Measurements from ENCODE around the gene GCH1.
A peak's percentile ranks its signal among the peaks of the same experiment; 100 is the strongest.
"Not testable (repeated sequence)": the region's sequence is repeated elsewhere in the genome, so short reads cannot be mapped to it uniquely, and the experiment has no call there.

Gene GCH1

GRCh38 chr14:54922598-54922997 lies 20.0 kb upstream of the GCH1 start:
- Mint-ChIP-seq H3K27ac (no peak overlapping the region), H3K4me1 (ENCODE audit: low read depth) (no peaks in the 10 kb centered on the region), H3K36me3 (peaks cover 3% of the 10 kb centered on the region)

GRCh38 chr14:54920052-54920451 lies 17.4 kb upstream of the GCH1 start:
- H3K36me3 Mint-ChIP-seq = peaks cover 3% of the 10 kb centered on the region
- H3K4me3 Mint-ChIP-seq = no peak overlapping the region
- H3K27ac Mint-ChIP-seq = no peak overlapping the region
- H3K9me3 Mint-ChIP-seq (ENCODE audit: low read depth) = no peaks in the 10 kb centered on the region
- H3K4me1 Mint-ChIP-seq (ENCODE audit: low read depth) = no peaks in the 10 kb centered on the region
- peaks cover 2% of the 10 kb centered on the region for H3K27me3 Mint-ChIP-seq

More at GRCh38 chr14:54922598-54922997, 20.0 kb upstream of the GCH1 start:
- no peaks in the 10 kb centered on the region for H3K9me3 Mint-ChIP-seq (ENCODE audit: low read depth)
- H3K27me3 Mint-ChIP-seq = peaks cover 5% of the 10 kb centered on the region
- no peak overlapping the region for H3K4me3 Mint-ChIP-seq

GRCh38 chr14:54919330-54919729 lies 16.7 kb upstream of the GCH1 start:
- no peaks in the 10 kb centered on the region for H3K4me1 Mint-ChIP-seq (ENCODE audit: low read depth)
- H3K27me3 Mint-ChIP-seq = no peaks in the 10 kb centered on the region
- H3K27ac Mint-ChIP-seq = no peak overlapping the region
- no peaks in the 10 kb centered on the region for H3K9me3 Mint-ChIP-seq (ENCODE audit: low read depth)
- H3K4me3 Mint-ChIP-seq = no peak overlapping the region
- H3K36me3 Mint-ChIP-seq = no peaks in the 10 kb centered on the region

- Mint-ChIP-seq H3K27ac (no peak overlapping the region), H3K9me3 (ENCODE audit: low read depth) (no peaks in the 10 kb centered on the region), H3K27me3 (no peaks in the 10 kb centered on the region)
These were observed 15.8 kb upstream of the GCH1 start for GRCh38 chr14:54918427-54918826.

GRCh38 chr14:54916101-54916500 lies 13.5 kb upstream of the GCH1 start:
- no peak overlapping the region for H3K4me3 Mint-ChIP-seq
- no peak overlapping the region for H3K27ac Mint-ChIP-seq
- H3K27me3 Mint-ChIP-seq = no peaks in the 10 kb centered on the region
- no peaks in the 10 kb centered on the region for H3K36me3 Mint-ChIP-seq
- no peaks in the 10 kb centered on the region for H3K4me1 Mint-ChIP-seq (ENCODE audit: low read depth)
- no peaks in the 10 kb centered on the region for H3K9me3 Mint-ChIP-seq (ENCODE audit: low read depth)

More at GRCh38 chr14:54918427-54918826, 15.8 kb upstream of the GCH1 start:
- Mint-ChIP-seq H3K4me3 (no peak overlapping the region), H3K4me1 (ENCODE audit: low read depth) (no peaks in the 10 kb centered on the region), H3K36me3 (no peaks in the 10 kb centered on the region)

- no peaks in the 10 kb centered on the region for H3K9me3 Mint-ChIP-seq (ENCODE audit: low read depth)
- H3K4me3 Mint-ChIP-seq = no peak overlapping the region
- peaks cover 12% of the 10 kb centered on the region for H3K4me1 Mint-ChIP-seq (ENCODE audit: low read depth)
- H3K36me3 Mint-ChIP-seq = peaks cover 2% of the 10 kb centered on the region
- no peaks in the 10 kb centered on the region for H3K27me3 Mint-ChIP-seq
- no peak overlapping the region for H3K27ac Mint-ChIP-seq
These were observed 7.4 kb upstream of the GCH1 start for GRCh38 chr14:54909817-54910558.

GRCh38 chr14:54908973-54909372 lies 6.3 kb upstream of the GCH1 start:
- peaks cover 12% of the 10 kb centered on the region for H3K4me1 Mint-ChIP-seq (ENCODE audit: low read depth)
- not testable (repeated sequence) for H3K27ac Mint-ChIP-seq; H3K9me3 Mint-ChIP-seq (ENCODE audit: low read depth); H3K27me3 Mint-ChIP-seq; H3K36me3 Mint-ChIP-seq; H3K4me3 Mint-ChIP-seq

- peak overlapping the region; percentile 6 for H3K4me3 Mint-ChIP-seq
- peak overlapping the region; percentile 25 for H3K27ac Mint-ChIP-seq
- peaks cover 14% of the 10 kb centered on the region for H3K4me1 Mint-ChIP-seq (ENCODE audit: low read depth)
- no peaks in the 10 kb centered on the region for H3K27me3 Mint-ChIP-seq
- H3K9me3 Mint-ChIP-seq (ENCODE audit: low read depth) = no peaks in the 10 kb centered on the region
- H3K36me3 Mint-ChIP-seq = peaks cover 2% of the 10 kb centered on the region
These were observed 5.6 kb upstream of the GCH1 start for GRCh38 chr14:54908190-54908589.

GRCh38 chr14:54906075-54906474 lies 3.4 kb upstream of the GCH1 start:
- Mint-ChIP-seq H3K27me3 (no peaks in the 10 kb centered on the region), H3K27ac (peak overlapping the region; percentile 16), H3K4me3 (no peak overlapping the region), H3K9me3 (ENCODE audit: low read depth) (no peaks in the 10 kb centered on the region), H3K36me3 (peaks cover 2% of the 10 kb centered on the region), H3K4me1 (ENCODE audit: low read depth) (peaks cover 16% of the 10 kb centered on the region)

GRCh38 chr14:54902143-54902520 lies 494 bp downstream of the GCH1 start:
- no peak overlapping the region for H3K27ac Mint-ChIP-seq
- peak overlapping the region; percentile 88 for H3K4me3 Mint-ChIP-seq
- H3K36me3 Mint-ChIP-seq = peaks cover 7% of the 10 kb centered on the region
- peaks cover 25% of the 10 kb centered on the region for H3K4me1 Mint-ChIP-seq (ENCODE audit: low read depth)
- H3K27me3 Mint-ChIP-seq = no peaks in the 10 kb centered on the region
- H3K9me3 Mint-ChIP-seq (ENCODE audit: low read depth) = no peaks in the 10 kb centered on the region

GRCh38 chr14:54901380-54902142 lies 1.1 kb downstream of the GCH1 start:
- Mint-ChIP-seq H3K27ac (peak overlapping the region; percentile 64), H3K9me3 (ENCODE audit: low read depth) (no peaks in the 10 kb centered on the region), H3K36me3 (peaks cover 5% of the 10 kb centered on the region), H3K4me3 (peak overlapping the region; percentile 88), H3K27me3 (no peaks in the 10 kb centered on the region), H3K4me1 (ENCODE audit: low read depth) (peaks cover 22% of the 10 kb centered on the region)

GRCh38 chr14:54899573-54899972 lies 3.1 kb downstream of the GCH1 start:
- no peak overlapping the region for H3K27ac Mint-ChIP-seq
- H3K4me1 Mint-ChIP-seq (ENCODE audit: low read depth) = peaks cover 32% of the 10 kb centered on the region
- H3K36me3 Mint-ChIP-seq = peaks cover 5% of the 10 kb centered on the region
- no peaks in the 10 kb centered on the region for H3K9me3 Mint-ChIP-seq (ENCODE audit: low read depth)
- H3K27me3 Mint-ChIP-seq = no peaks in the 10 kb centered on the region
- peak overlapping the region; percentile 25 for H3K4me3 Mint-ChIP-seq

GRCh38 chr14:54897809-54898555 lies 4.6 kb downstream of the GCH1 start:
- H3K27me3 Mint-ChIP-seq; H3K4me3 Mint-ChIP-seq; H3K9me3 Mint-ChIP-seq (ENCODE audit: low read depth); H3K27ac Mint-ChIP-seq; H3K36me3 Mint-ChIP-seq: not testable (repeated sequence)
- peaks cover 39% of the 10 kb centered on the region for H3K4me1 Mint-ChIP-seq (ENCODE audit: low read depth)

- Mint-ChIP-seq H3K27me3 (no peaks in the 10 kb centered on the region), H3K4me3 (no peak overlapping the region), H3K9me3 (ENCODE audit: low read depth) (no peaks in the 10 kb centered on the region), H3K4me1 (ENCODE audit: low read depth) (peaks cover 41% of the 10 kb centered on the region), H3K27ac (no peak overlapping the region), H3K36me3 (peaks cover 5% of the 10 kb centered on the region)
These were observed 6.9 kb downstream of the GCH1 start for GRCh38 chr14:54895683-54896082.

- Mint-ChIP-seq H3K36me3 (peaks cover 3% of the 10 kb centered on the region), H3K27me3 (no peaks in the 10 kb centered on the region), H3K4me3 (no peak overlapping the region), H3K9me3 (ENCODE audit: low read depth) (no peaks in the 10 kb centered on the region), H3K27ac (no peak overlapping the region), H3K4me1 (ENCODE audit: low read depth) (peaks cover 38% of the 10 kb centered on the region)
These were observed 7.6 kb downstream of the GCH1 start for GRCh38 chr14:54894995-54895394.
